ENCODE results near the gene CHIA. TPM values are rescaled to one million over a fixed set of nuclear protein-coding genes. Genes with fewer than 3 reads are reported as not detected.

The CHIA gene
- total RNA-seq, 1 experiment from 2014 or later: not detected

DNA sequence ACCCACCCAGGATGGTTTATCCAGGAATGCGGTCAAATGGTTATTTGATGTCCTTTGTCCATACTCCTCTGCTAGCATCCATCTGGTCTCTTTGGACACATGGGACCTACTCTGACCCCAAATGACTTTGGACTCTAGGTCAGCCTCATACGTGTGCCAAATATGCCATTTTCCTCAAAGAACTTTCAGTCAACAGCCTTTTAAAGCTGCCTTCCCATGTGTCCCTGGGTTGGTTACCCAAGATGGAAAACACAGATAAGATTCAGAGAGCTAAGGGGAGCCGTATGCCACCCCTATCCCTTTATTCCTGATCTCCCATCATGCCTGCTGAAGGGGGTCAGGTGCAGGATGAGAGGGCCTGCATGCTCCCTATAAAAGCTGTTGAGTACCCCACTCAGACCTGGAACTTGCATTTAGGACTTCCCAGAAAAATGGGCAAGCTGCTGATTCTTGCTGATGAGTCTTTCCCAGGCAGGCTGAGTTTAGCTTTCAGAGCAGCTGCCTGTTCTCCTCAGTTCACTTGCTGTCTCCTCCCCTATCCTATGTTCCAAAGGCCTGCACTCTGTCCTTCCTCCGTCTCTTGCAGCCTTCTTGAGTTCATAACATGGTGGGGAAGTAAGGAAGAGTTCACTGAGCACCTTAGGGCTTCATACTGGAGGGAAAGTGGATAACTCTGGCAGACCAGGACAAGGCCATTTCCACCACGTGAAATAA is 43.4 kb upstream of the CHIA start:
- Histone ChIP-seq H3K4ac (ENCODE audit: low read depth, low read length) (no peak overlapping the region), H3K9ac (ENCODE audit: extremely low read depth, insufficient read length, low read length) (no peak overlapping the region), H3K23me2 (ENCODE audit: insufficient read length, low read depth, low read length, poor library complexity, severe bottlenecking) (no peaks in the 10 kb centered on the region), H2BK15ac (ENCODE audit: low read depth, low read length) (no peak overlapping the region), H2BK5ac (ENCODE audit: insufficient read length, low read length) (no peak overlapping the region), H3K27me3 (ENCODE audit: insufficient read depth, low read length) (no peaks in the 10 kb centered on the region), H3K9me3 (ENCODE audit: control insufficient read depth, low read depth, low read length) (no peaks in the 10 kb centered on the region), H4K8ac (replicated peaks; ENCODE audit: insufficient read length, low read depth, low read length) (no peak overlapping the region), H3K56ac (ENCODE audit: insufficient read length, low read depth, low read length) (no peak overlapping the region), H3K27ac (ENCODE audit: insufficient read length, low read depth, low read length) (no peak overlapping the region), H3K23ac (ENCODE audit: insufficient read length, low read depth, low read length) (no peak overlapping the region), H3K79me1 (ENCODE audit: insufficient read depth, low read depth, low read length, poor library complexity, severe bottlenecking) (no peaks in the 10 kb centered on the region), H4K5ac (ENCODE audit: insufficient read length, low read depth, low read length) (no peak overlapping the region), H3K4me2 (ENCODE audit: insufficient read depth, insufficient read length, low read length) (no peak overlapping the region), H2BK120ac (ENCODE audit: low read depth, low read length, poor library complexity, severe bottlenecking) (no peak overlapping the region), H2BK12ac (ENCODE audit: insufficient read length, low read depth, low read length) (no peak overlapping the region), H2AFZ (ENCODE audit: low read length) (no peak overlapping the region), H3K79me2 (ENCODE audit: insufficient read depth, low read length) (no peaks in the 10 kb centered on the region), H3K18ac (ENCODE audit: insufficient read length, low read depth, low read length) (no peak overlapping the region), H2AK5ac (ENCODE audit: insufficient read length, low read length) (no peak overlapping the region), H4K20me1 (ENCODE audit: control insufficient read depth, insufficient read depth, insufficient read length) (no peaks in the 10 kb centered on the region), H3T11ph (ENCODE audit: low read length) (no peak overlapping the region), H3K4me1 (ENCODE audit: insufficient read depth, low read length) (no peaks in the 10 kb centered on the region), H3K14ac (ENCODE audit: insufficient read depth, low read length) (no peak overlapping the region), H2BK20ac (ENCODE audit: low read depth, low read length, poor library complexity, severe bottlenecking) (no peak overlapping the region), H4K91ac (ENCODE audit: insufficient read length, low read depth, low read length) (no peak overlapping the region)
- WGBS (ENCODE audit: extremely low coverage, insufficient read length, low lambda C conversion rate): no CpG with 5 or more reads among the region's 5 CpGs
- TF ChIP-seq, protein P1, sequence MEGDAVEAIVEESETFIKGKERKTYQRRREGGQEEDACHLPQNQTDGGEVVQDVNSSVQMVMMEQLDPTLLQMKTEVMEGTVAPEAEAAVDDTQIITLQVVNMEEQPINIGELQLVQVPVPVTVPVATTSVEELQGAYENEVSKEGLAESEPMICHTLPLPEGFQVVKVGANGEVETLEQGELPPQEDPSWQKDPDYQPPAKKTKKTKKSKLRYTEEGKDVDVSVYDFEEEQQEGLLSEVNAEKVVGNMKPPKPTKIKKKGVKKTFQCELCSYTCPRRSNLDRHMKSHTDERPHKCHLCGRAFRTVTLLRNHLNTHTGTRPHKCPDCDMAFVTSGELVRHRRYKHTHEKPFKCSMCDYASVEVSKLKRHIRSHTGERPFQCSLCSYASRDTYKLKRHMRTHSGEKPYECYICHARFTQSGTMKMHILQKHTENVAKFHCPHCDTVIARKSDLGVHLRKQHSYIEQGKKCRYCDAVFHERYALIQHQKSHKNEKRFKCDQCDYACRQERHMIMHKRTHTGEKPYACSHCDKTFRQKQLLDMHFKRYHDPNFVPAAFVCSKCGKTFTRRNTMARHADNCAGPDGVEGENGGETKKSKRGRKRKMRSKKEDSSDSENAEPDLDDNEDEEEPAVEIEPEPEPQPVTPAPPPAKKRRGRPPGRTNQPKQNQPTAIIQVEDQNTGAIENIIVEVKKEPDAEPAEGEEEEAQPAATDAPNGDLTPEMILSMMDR (conservative IDR thresholded peaks at IDR 0.05): no peak
- H3K36me3 Mint-ChIP-seq (ENCODE audit: insufficient read depth in 1 of 3, low read depth in 3 of 3): no peaks in the 10 kb centered on the region
- H3K4me3 Mint-ChIP-seq: no peak overlapping the region
- H3K27me3 Mint-ChIP-seq (ENCODE audit: low read depth): peaks cover 3% of the 10 kb centered on the region
- no peak for DNase-seq
- peaks cover 6 to 9% of the 10 kb centered on the region in 2 experiments for H3K4me1 Mint-ChIP-seq
- no peak overlapping the region for H3K27ac Mint-ChIP-seq
- H3K9me3 Mint-ChIP-seq: no peaks in the 10 kb centered on the region

All from H9 (cell line).